ENCODE measurements around the gene SDCBP2. TPM values are rescaled to one million over a fixed set of nuclear protein-coding genes. Genes with fewer than 3 reads are reported as not detected.
A peak's percentile ranks its signal among the peaks of the same experiment; 100 is the strongest.

The SDCBP2 gene
- total RNA-seq, 1 experiment from 2014 or later: 5.0 TPM

DNA sequence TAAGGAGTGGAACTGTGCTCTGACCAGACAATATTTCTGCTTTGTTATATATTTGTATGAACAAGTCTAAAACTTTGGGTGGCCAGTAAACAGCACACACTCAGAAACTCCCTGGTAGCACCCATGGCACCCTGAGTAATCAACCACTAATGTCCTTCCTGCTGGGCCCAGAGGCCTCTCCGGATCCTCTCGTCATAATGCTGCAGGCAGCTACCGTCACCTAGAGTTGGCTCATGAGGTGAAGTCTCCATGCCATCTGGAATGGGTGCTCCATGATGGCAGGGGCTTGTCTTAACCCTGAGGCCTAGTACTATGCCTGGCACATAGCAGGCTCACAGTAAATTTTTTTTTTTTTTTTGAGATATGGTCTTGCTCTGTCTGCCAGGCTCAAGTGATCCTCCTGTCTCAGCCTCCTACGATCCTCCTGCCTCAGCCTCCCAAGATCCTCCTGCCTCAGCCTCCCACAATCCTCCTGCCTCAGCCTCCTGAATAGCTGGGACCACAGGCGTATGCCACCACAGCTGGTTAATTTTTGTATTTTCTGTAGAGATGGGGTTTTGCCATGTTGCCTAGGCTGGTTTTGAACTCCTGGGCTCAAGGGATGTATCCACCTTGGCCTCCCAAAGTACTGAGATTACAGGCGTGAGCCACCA is 3.0 kb upstream of the SDCBP2 start:
- DNase-seq (ENCODE audit: extremely low read depth, low read depth): no peak

- DNase-seq (ENCODE audit: extremely low read depth, low read depth): no peak
These were observed 2.2 kb upstream of the SDCBP2 start for GRCh38 chr20:1331101-1331500.

GRCh38 chr20:1330075-1330830 is 1.3 kb upstream of the SDCBP2 start:
- DNase-seq (ENCODE audit: extremely low read depth, low read depth): peak; percentile 88

DNA sequence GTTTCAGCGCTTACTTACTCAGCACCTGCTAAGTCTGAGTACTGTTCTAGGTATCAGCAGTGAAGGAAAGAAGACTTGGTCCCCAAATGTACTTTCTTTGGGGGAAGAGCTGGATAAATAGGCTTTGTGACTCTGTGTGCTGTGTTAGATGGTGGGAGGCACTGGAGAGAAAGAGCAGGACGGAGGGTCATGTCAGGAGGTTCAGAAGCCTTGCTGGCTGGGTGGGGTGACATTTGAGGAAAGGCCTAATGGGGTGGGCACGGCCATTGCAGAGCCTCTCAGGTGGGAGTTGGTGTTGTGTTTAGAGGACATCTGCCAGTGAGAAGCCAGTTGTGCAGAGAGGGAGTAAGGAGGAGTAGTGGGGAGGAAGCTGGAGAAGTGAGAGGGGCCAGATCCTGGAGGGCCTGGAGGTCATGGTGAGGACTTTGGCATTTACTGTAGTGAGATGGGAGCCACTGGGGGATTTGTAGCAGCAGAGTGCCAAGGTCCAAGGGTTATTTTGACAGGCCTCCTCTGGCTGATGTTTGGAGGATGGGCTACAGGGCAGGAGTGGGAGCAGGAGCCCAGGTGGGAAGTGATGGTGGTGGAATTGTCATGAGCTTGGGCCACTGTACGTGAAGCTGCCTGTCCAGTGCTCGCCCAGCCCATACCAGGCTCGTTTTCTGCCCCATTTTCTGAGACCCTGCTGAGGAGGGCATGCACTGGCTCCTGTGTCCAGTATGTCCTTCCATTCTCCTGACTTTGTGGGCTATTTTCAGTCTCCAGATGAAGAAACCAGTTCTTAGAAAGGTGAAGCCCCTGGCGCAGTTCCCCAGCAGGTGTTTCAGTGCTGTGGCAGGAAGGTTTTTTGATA is 886 bp downstream of the SDCBP2 start:
- no peak for DNase-seq (ENCODE audit: extremely low read depth, low read depth)

- DNase-seq (ENCODE audit: extremely low read depth, low read depth): no peak
These were observed 1.7 kb downstream of the SDCBP2 start for GRCh38 chr20:1327241-1327653.

GRCh38 chr20:1326031-1326930 is 2.7 kb downstream of the SDCBP2 start:
- peak; percentile 78 for DNase-seq (ENCODE audit: extremely low read depth, low read depth)

DNA sequence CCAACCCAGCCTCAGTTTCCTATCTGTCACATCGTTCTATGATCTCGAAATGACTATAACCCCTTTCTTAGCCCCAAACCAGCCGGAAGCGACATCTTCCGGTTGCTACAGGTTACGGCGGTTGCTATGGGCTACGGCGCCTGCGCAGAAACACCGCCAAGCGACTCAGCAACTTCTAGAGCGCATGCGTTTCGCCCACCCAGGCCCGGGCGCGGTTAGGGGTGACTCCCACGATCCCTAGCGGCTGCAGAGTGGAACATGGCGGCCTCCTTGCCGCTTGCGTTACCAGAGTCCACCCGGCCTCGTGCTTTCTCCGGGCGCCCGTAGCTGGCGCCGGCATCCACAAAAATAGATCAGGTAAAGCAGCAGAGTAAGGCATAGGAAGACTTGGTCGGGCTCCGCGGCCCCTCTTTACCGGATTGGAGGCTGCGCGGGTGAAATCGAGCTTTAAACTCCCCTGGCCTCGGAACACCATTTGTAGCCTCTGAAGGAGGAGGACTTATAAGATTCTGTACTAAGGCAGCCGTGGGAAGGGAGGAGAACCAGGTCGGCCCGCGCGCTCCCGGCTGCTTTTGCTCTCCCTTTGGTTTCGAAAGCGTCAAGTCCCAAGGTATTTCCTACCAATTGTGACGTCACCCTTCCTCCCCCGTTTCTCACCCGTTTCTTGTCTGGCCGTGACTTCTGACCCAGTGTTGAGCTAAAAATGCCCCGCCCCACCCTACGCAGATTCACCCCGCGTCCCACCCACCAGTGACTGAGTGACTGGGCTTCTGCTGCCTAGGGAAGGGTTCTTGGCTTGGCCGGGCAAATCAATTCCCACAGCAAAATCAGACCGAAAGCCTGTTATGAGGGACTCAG is 3.5 kb downstream of the SDCBP2 start:
- peak; percentile 97 for DNase-seq (ENCODE audit: extremely low read depth, low read depth)

DNA sequence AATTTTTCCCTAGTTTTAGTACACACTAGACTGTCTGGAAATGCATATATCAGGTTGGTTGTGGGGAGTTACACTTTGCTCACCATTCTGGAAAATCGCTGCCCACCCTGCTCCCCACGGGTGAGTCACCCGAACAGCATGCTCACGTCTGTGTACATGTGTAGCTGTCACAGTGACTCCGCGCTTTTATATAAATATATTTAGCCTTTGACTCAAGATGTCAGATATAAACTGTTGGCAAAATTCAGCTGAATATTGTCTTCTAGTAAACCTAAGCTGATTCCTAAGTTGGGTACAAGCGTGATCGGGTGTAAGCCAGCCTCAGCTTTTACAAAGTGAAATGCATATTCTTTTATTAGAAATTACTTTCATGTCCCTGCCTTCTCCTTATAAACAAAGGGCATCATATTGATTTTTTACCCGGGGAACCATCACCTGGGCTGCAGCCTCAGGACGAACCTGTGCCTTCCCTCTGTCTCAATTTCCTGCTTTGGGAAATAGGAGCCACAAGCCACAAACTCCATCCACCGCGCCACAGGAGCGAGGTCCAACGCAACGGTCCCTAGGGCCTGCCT is 4.3 kb downstream of the SDCBP2 start:
- DNase-seq (ENCODE audit: extremely low read depth, low read depth): peak; percentile 58

GRCh38 chr20:1323830-1324597 is 4.9 kb downstream of the SDCBP2 start:
- no peak for DNase-seq (ENCODE audit: extremely low read depth, low read depth)

DNA sequence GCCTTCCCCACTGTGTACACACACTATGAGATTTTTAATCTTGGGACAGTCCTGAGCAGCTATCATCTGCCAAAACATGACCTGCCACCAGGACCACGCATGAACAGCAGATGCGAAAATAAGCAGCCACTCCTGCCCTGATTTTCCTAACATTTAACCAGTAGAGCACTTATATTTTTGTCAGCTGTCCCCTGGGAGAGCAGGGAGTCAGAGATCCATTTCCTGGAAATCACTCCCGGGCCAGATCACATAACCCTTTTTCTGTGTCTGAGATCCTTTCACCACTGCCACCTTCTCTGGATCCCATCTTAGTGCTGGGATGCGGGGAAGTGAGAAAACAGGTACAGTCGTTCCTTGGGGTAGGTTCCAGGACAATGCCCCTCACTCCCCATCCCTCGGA is 5.7 kb downstream of the SDCBP2 start:
- no peak for DNase-seq (ENCODE audit: extremely low read depth, low read depth)

DNA sequence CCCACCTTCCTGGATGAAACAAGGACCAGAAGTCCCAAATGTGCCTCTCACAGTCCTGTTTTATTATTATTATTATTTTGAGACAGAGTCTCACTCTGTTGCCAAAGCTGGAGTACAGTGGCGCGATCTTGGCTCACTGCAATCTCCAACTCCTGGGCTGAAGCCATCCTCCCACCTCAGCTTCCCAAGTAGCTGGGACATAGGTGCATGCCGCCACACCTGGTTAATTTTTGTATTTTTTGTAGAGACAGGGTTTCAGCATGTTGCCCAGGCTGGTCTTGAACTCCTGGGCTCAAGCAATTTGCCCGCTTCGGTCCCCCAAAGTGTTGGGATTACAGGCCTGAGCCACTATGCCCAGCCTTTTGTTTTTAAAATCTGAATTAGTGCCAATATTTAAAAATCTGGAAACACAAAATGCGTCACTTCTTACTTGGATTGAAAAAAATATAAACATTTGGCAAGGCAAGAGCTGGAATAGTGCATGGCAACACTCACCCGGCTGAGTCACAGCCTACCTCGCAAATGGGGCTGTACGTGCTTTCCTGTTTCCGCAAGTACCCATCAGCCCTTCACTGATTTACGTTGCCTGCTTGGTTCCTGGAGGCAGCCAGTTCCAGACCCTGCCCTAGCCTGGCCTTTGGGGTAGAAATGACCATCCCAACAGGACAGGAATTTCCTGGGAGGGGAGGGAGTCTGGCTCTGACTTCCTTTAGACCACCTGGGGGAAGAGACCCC is 6.3 kb downstream of the SDCBP2 start:
- peak; percentile 77 for DNase-seq (ENCODE audit: extremely low read depth, low read depth)

GRCh38 chr20:1321654-1321939 is 7.3 kb downstream of the SDCBP2 start:
- no peak for DNase-seq (ENCODE audit: extremely low read depth, low read depth)

- DNase-seq (ENCODE audit: extremely low read depth, low read depth): no peak
These were observed 7.9 kb downstream of the SDCBP2 start for GRCh38 chr20:1320902-1321653.

DNA sequence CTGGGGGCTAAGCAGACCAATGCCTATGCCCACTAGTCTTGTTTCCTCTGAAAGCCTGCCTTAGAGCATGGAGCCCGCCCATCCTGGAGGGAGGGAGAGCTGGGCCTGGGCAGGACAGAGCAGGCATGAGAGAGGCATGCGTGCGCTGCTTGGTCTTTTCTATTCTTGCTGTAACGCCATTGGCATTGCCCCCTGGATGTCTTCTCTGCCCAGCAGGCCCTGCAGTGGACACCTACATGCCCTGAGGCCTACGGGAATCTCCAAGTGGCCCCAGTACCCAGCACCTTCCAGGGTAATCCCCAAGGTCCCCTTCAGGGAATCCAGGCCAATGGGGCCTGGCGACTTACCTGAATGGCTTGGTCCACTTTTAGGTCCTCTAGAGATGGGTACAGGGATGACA is 8.9 kb downstream of the SDCBP2 start:
- DNase-seq (ENCODE audit: extremely low read depth, low read depth): no peak

DNA sequence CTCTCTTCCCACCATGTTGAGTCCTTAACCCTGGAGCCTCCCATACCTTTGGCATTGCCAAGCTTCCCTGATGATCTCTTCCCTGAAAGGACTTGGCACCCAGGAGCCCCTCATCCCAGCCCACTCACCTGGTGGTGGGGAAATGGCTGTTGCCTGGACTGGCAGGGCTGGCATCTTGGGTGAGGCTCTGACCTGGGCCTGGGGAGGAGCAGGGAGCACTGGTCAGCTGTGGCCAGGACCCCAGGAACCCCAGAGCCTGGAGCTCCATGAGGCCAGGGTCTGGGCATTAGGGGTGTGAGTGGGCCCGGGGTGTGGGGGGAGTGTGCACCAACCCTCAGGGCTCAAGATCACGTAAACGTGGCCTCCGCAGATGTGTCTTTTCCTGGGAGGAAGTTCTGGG is 9.5 kb downstream of the SDCBP2 start:
- DNase-seq (ENCODE audit: extremely low read depth, low read depth): no peak

DNA sequence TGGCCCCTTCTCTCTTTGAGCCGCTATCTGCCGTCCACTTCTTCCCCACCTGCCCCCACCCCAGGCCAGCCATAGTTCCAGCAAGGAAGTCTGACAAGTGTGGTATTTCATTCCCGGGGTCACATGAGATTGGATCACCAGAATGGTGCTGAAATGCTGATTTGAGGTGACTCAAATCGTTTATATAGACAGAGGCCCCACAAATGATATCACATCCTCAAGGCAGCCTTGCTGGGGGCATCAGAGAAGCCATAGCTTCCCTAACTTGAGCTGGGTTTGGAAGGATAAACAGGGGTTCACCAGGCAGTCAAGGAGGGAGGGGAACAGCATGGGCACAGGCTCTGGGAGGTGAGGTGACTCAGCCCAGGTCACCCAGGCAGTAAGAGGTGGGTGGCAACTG is 9.9 kb downstream of the SDCBP2 start:
- no peak for DNase-seq (ENCODE audit: extremely low read depth, low read depth)

- no peak for DNase-seq (ENCODE audit: extremely low read depth, low read depth)
These were observed 11.2 kb downstream of the SDCBP2 start for GRCh38 chr20:1317545-1318255.

All from NCI-H460 (cell line).